Activated T-cell treated with anti-CD3 and anti-CD28 coated beads, Interleukin-2, amount 50 U/mL, for 1 hour (primary cell): ENCODE results near the gene LSM11.

Source experiments
- DNase-seq: peaks from one replicate; pipeline ENCODE4 v3.0.0-alpha.2; 2020

Gene LSM11

GRCh38 chr5:157778121-157778805 is 34.8 kb downstream of the LSM11 start:
- DNase-seq, result no peak

GRCh38 chr5:157779221-157779620 is 35.7 kb downstream of the LSM11 start:
- DNase-seq, result no peak

- no peak for DNase-seq
Observed at GRCh38 chr5:157785801-157786200, 42.3 kb downstream of the LSM11 start.

- DNase-seq, result no peak
Observed at GRCh38 chr5:157793301-157793700, 49.8 kb downstream of the LSM11 start.

DNA sequence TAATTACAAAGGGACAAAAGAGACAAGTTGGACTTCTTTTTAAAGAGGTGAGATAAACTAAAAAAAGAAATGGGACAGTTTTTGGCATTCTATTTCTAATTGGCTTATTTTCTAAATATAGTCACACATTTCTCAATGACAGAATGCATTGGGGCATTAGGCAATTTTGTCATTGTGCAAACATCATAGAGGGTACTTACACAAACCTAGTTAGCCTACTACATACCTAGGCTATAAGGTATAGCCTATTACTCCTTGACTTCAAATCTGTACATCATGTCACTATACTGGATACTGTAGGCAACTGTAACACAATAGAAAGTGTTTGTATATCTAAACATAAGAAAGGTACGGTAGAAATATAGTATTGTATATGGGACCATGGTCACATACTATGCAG is 56.1 kb downstream of the LSM11 start:
- DNase-seq, result no peak

DNA sequence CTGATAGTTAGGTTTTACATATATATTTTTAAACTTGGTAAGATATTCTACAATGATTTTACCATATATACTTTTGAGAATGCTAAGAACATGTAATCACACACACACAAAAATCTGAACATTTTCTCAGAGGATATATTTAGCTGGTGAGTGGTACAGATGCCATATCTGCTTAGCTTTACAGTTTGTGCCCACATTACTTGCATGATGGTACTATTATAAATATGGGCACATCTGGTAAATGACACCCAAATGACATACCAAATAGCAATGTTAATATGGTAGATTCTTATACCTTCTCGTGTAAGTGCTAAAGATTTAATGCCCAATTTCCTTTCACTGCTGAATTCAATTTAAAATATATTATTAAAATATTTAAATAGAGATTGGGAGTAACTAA is 56.6 kb downstream of the LSM11 start:
- DNase-seq, result no peak

- no peak for DNase-seq
Observed at GRCh38 chr5:157802736-157803135, 59.2 kb downstream of the LSM11 start.

- DNase-seq, result no peak
Observed at GRCh38 chr5:157808043-157808442, 64.5 kb downstream of the LSM11 start.
